Activated CD8-positive, alpha-beta T cell treated with anti-CD3 and anti-CD28 coated beads for 36 hours (primary cell): ENCODE measurements around the gene ATRN. TPM values are rescaled to one million over a fixed set of nuclear protein-coding genes. Genes with fewer than 3 reads are reported as not detected.

Experiments used
- ATAC-seq: fragments of 200-7000 bp; cut with Tn5 transposase; one replicate; pipeline ENCODE4 v1.10.0; 2021; ENCODE audit warnings: mild to moderate bottlenecking, moderate library complexity
- CTCF ChIA-PET: fragments of 350-600 bp; sonication (Branson Sonifier 250); formaldehyde crosslinking; loops from one replicate; lab custom pipeline; 2021; ENCODE audit warnings: antibody characterized with exemption; lab: Charles Lee
- POLR2A ChIA-PET: fragments of 350-600 bp; sonication (Branson Sonifier 250); formaldehyde crosslinking; loops from one replicate; lab custom pipeline; 2021; ENCODE audit warnings: antibody characterized with exemption; lab: Charles Lee
- DNase-seq: peaks from one replicate; pipeline ENCODE4 v3.0.0-alpha.2; 2020
- H3K27ac Mint-ChIP-seq: one replicate; pipeline ENCODE4 v1.8.0; 2021; ENCODE audit warnings: mild to moderate bottlenecking, mixed read lengths
- H3K27me3 Mint-ChIP-seq: one replicate; pipeline ENCODE4 v1.8.0; 2021; ENCODE audit warnings: mixed read lengths
- H3K36me3 Mint-ChIP-seq: one replicate; pipeline ENCODE4 v1.8.0; 2021; ENCODE audit warnings: low read depth, mixed read lengths
- H3K4me1 Mint-ChIP-seq: one replicate; pipeline ENCODE4 v1.8.0; 2021; ENCODE audit warnings: low read depth, mixed read lengths
- H3K4me3 Mint-ChIP-seq: one replicate; pipeline ENCODE4 v1.8.0; 2021; ENCODE audit warnings: mild to moderate bottlenecking, moderate library complexity, mixed read lengths
- H3K9me3 Mint-ChIP-seq: one replicate; pipeline ENCODE4 v1.8.0; 2021; ENCODE audit warnings: mixed read lengths
- CTCF ChIP-seq: fragments of 200-600 bp; IDR thresholded peaks from one replicate; pipeline ENCODE4 v1.8.0; 2022; ENCODE audit warnings: antibody characterized with exemption, mild to moderate bottlenecking
- intact Hi-C: fragments of 100-400 bp; cut with micrococcal nuclease; formaldehyde crosslinking; loops from one replicate; pipeline ENCODE4 v1.10.0; 2022
- total RNA-seq, 2 experiments: library from RNA; stranded (reverse); gene quantifications; one replicate each; pipeline ENCODE4 v1.2.3, GENCODE V29; 2021

ATRN gene
- total RNA-seq, 2 experiments from 2014 or later: 8.2 to 8.6 TPM

DNA sequence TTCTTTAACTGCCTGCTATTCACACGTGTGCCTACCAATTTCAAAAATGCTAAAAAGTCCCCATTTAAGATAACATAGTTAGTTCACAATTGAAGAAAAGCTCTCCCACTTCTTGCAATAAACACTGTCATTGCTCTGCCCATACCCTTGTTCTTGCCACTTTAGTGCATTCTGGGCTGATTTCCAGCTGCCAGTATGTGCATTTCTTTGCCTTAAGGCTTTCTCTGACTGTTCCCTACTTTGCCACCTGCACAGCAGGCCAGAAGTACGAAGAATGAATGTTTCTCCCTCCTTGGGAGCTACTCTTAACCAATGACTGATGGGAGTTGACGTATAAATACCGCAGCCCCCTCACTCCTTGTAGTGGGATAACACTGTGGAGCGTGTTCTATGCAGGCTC, 16.0 kb upstream of the ATRN start:
- intact Hi-C loops: no loop called here
- H3K9me3 Mint-ChIP-seq: no peaks in the 10 kb centered on the region
- DNase-seq: no peak
- no peak overlapping the region for H3K4me3 Mint-ChIP-seq
- peaks cover 5% of the 10 kb centered on the region for H3K27me3 Mint-ChIP-seq
- ChIA-PET CTCF (no interaction called here), POLR2A (no interaction called here)
- no peak for TF ChIP-seq CTCF
- H3K36me3 Mint-ChIP-seq: no peaks in the 10 kb centered on the region
- no peak overlapping the region for H3K27ac Mint-ChIP-seq
- no peaks in the 10 kb centered on the region for H3K4me1 Mint-ChIP-seq
- no peak for ATAC-seq

DNA sequence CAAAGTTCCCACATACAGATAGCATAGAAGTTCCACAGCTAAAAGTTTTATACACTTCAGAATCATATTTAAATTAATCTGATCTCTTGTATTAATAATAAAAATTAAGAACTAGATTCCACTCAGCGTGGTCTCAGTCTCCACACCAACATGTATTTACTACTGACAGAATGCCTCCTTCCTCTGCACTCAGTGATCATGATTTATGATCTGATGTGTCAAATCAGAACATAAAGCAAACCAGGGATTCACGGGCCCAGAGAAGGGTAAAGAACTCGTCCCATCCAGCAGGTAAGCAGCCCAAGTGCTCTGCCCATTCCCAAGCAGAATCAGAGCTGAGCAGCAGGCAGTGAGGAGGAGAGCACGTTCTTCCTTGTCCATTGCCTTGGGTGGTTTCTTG, 14.2 kb upstream of the ATRN start:
- ATAC-seq (no peak), DNase-seq (no peak)
- ChIA-PET POLR2A (interaction anchor here (0.6 kb wide), 1 partner anchor 67 kb away, joined by 3 read pairs; no protein-coding TSS in a partner anchor), CTCF (no interaction called here)
- Mint-ChIP-seq H3K4me3 (no peak overlapping the region), H3K4me1 (no peaks in the 10 kb centered on the region), H3K27me3 (peaks cover 5% of the 10 kb centered on the region), H3K36me3 (no peaks in the 10 kb centered on the region), H3K9me3 (no peaks in the 10 kb centered on the region), H3K27ac (no peak overlapping the region)
- intact Hi-C loops: no loop called here
- TF ChIP-seq CTCF: no peak

GRCh38 chr20:3459881-3460307, 10.9 kb upstream of the ATRN start:
- Mint-ChIP-seq H3K4me1 (no peaks in the 10 kb centered on the region), H3K27ac (no peak overlapping the region), H3K36me3 (no peaks in the 10 kb centered on the region), H3K27me3 (peaks cover 2% of the 10 kb centered on the region), H3K4me3 (no peak overlapping the region), H3K9me3 (no peaks in the 10 kb centered on the region)
- DNase-seq (no peak), ATAC-seq (no peak)
- ChIA-PET POLR2A (no interaction called here), CTCF (no interaction called here)
- intact Hi-C loops: no loop called here
- no peak for TF ChIP-seq CTCF

DNA sequence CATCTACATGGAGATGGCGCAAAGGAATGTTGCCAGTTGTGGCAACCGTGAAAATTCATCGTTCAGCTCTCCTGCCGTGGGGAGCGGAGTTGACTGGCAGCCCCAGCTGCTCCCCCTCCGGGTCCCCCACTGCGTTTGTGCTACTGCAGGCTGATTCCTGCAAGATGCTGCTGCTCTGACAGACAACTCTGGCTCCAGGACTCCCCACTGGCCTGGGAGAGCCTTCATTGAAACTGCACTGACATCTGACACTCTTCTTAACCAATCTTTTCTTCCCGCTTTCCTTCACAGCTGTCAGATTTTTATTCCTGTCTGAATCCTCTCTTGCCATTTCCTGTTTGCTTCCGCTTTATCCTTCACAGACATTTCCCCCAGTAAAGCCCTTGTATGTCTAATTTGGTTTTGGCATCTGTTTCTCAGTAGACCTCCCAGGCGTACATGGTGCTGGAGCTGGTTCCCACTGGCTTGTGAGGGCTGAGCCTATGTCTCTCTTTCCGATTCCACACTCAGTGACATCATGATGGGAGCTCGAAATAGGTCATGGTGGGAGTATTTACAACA, 9.5 kb upstream of the ATRN start:
- DNase-seq (no peak), ATAC-seq (no peak)
- intact Hi-C loops: no loop called here
- ChIA-PET POLR2A (no interaction called here), CTCF (no interaction called here)
- H3K27ac Mint-ChIP-seq: no peak overlapping the region
- no peaks in the 10 kb centered on the region for H3K4me1 Mint-ChIP-seq
- H3K9me3 Mint-ChIP-seq: no peaks in the 10 kb centered on the region
- peaks cover 5% of the 10 kb centered on the region for H3K27me3 Mint-ChIP-seq
- H3K4me3 Mint-ChIP-seq: no peak overlapping the region
- TF ChIP-seq CTCF: no peak
- H3K36me3 Mint-ChIP-seq: no peaks in the 10 kb centered on the region

DNA sequence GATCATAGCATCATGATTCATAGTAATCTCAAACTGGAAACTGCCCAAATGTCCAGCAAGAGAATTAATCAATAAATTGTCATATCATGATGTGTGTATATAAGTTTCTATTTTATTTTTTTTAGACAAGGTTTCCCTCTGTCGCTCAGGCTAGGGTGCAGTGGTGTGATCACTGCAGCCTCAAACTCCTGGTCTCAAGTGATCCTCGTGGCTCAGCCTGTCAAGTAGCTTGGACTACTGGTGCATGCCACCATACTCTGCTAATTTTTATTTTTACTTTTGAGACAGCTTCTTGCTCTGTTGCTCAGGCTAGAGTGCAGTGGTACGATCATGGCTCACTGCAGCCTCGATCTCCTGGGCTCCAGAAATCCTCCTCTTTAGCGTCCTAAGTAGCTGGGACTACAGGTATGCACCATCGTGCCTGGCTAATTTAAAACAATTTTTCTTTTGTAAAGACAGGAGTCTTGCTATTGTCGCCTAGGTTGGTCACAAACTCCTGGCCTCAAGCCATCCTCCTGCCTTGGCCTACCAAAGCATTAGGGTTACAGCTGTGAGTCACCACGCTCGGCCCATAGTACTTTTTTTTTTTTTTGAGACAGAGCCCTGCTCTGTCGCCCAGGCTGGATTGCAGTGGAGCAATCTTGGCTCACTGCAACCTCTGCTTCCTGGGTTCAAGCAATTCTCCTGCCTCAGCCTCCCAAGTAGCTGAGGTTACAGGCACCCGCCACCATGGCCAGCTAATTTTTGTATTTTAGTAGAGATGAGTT, 8.7 kb upstream of the ATRN start:
- no peak for TF ChIP-seq CTCF
- CTCF ChIA-PET: no interaction called here
- Mint-ChIP-seq H3K4me3 (no peak overlapping the region), H3K27ac (no peak overlapping the region), H3K36me3 (no peaks in the 10 kb centered on the region), H3K9me3 (no peaks in the 10 kb centered on the region), H3K27me3 (peaks cover 5% of the 10 kb centered on the region), H3K4me1 (no peaks in the 10 kb centered on the region)
- DNase-seq (no peak), ATAC-seq (no peak)
- POLR2A ChIA-PET: no interaction called here
- intact Hi-C loops: no loop called here
